GM12878 (cell line): Measurements from ENCODE around the gene PDE11A. TPM values are rescaled to one million over a fixed set of nuclear protein-coding genes. Genes with fewer than 3 reads are reported as not detected.

Source experiments
- ASH2L ChIP-seq: fragments of 300-600, 200-600 bp; sonication (generic); IDR thresholded peaks from 2 replicates; pipeline ENCODE4 v1.6.1; 2017; ENCODE audit warnings: low read depth, mild to moderate bottlenecking, borderline replicate concordance
- KLF5 ChIP-seq: fragments of 450-650 bp; IDR thresholded peaks from 2 replicates; pipeline ENCODE4 v1.6.1; 2014; ENCODE audit warnings: mild to moderate bottlenecking; ENCODE audit not compliant: partially characterized antibody
- NR2C2 ChIP-seq: IDR thresholded peaks from 2 replicates; pipeline ENCODE4 v1.6.1; 2011; ENCODE audit warnings: borderline replicate concordance, low read depth; ENCODE audit not compliant: control insufficient read depth, insufficient read length
- PAX5 ChIP-seq: IDR thresholded peaks from 2 replicates; pipeline ENCODE4 v1.6.1; 2011; ENCODE audit warnings: low read depth, low read length, borderline replicate concordance
- WRNIP1 ChIP-seq: IDR thresholded peaks from 2 replicates; pipeline ENCODE4 v1.6.1; 2011; ENCODE audit warnings: low read depth, low read length, improper control_type of control experiment, borderline replicate concordance
- polyA plus RNA-seq, 11 experiments: library from polyadenylated mRNA; depleted of rRNA in 4 of 11; unstranded in 6 of 11; stranded (reverse) in 5 of 11; fragments of >200 nt; fragmentation: Nextera tagmentation in 4 of 11; fragmentation: Illumina TruSeq in 1 of 11; extraction: Ambion mirVana in 4 of 11; extraction: Trizol in 1 of 11; gene quantifications; 1 replicate in 1 of 11; 2 replicates in 10 of 11; pipeline versions ENCODE4 v1.2.1 to v1.2.3, GENCODE V29; 2011 to 2016; ENCODE audit warnings: inconsistent platforms in 2 of 11, missing spikeins in 2 of 11, low read depth in 1 of 11
- total RNA-seq, 4 experiments: library from RNA; depleted of rRNA in 3 of 4; stranded (reverse); fragments of >200 nt in 3 of 4; fragmentation: Illumina TruSeq in 1 of 4; extraction: Trizol in 1 of 4; gene quantifications; 2 replicates each; pipeline versions ENCODE4 v1.2.1 to v1.2.3, GENCODE V29; 2013 to 2021
- TF ChIP-seq, protein P1 (sequence below), 3 experiments: IDR thresholded peaks in 2 of 3; conservative IDR thresholded peaks in 1 of 3; 2 replicates each; pipeline ENCODE4 v1.5.1; 2011; ENCODE audit warnings: low read depth in 3 of 3, low read length in 3 of 3, mild to moderate bottlenecking in 3 of 3, control low read depth in 2 of 3, moderate library complexity in 2 of 3, inconsistent platforms in 1 of 3, mixed read lengths in 1 of 3; ENCODE audit not compliant: control insufficient read depth in 2 of 3, insufficient read depth in 1 of 3; ENCODE audit errors: extremely low read depth in 1 of 3
- TF ChIP-seq, protein P2 (sequence below): IDR thresholded peaks from 2 replicates; pipeline ENCODE4 v1.6.1; 2012; ENCODE audit warnings: low read depth, low read length, improper control_type of control experiment
- TF ChIP-seq, protein P3 (sequence below): fragments of 450-650 bp; IDR thresholded peaks from 2 replicates; pipeline ENCODE4 v1.6.1; 2017; ENCODE audit warnings: mild to moderate bottlenecking, low read depth, inconsistent platforms; ENCODE audit not compliant: poor library complexity, severe bottlenecking
- TF ChIP-seq, protein P4 (sequence below): fragments of 450-650 bp; IDR thresholded peaks from 2 replicates; pipeline ENCODE4 v1.6.1; 2016; ENCODE audit warnings: mild to moderate bottlenecking, moderate library complexity, borderline replicate concordance

The PDE11A gene
- total and polyA plus RNA-seq, 10 of the 15 experiments (the other 5 are each of a cell fraction or from before 2014, with no cell fraction given) = 0.01 to 0.17 (median 0.06) TPM; not detected in 5

DNA sequence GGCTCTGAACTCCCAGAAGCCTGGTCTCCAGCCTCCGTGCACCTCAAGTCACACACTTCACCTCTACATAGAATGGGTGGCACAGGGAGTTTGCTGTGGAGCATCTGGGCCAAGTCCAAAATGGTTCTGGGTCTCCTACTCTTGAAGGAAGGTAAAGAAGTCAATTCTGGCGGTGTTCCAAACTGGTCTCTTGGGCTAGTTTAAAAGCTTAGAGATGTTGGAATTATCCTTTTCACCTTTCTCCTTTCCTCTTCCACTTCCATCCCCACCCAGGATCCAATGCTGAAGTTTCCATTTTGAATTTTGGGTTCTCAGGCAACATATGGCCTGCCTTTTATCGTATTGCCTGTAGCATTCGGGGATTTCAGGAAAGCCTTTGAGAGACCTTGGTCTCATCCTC, 325.2 kb downstream of the PDE11A start (continued):
- TF ChIP-seq, protein P1, sequence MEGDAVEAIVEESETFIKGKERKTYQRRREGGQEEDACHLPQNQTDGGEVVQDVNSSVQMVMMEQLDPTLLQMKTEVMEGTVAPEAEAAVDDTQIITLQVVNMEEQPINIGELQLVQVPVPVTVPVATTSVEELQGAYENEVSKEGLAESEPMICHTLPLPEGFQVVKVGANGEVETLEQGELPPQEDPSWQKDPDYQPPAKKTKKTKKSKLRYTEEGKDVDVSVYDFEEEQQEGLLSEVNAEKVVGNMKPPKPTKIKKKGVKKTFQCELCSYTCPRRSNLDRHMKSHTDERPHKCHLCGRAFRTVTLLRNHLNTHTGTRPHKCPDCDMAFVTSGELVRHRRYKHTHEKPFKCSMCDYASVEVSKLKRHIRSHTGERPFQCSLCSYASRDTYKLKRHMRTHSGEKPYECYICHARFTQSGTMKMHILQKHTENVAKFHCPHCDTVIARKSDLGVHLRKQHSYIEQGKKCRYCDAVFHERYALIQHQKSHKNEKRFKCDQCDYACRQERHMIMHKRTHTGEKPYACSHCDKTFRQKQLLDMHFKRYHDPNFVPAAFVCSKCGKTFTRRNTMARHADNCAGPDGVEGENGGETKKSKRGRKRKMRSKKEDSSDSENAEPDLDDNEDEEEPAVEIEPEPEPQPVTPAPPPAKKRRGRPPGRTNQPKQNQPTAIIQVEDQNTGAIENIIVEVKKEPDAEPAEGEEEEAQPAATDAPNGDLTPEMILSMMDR (IDR thresholded peaks at IDR 0.05 in 2 of 3, conservative IDR thresholded peaks at IDR 0.05 in 1 of 3; ENCODE audit: control insufficient read depth in 2 of 3, extremely low read depth in 1 of 3, insufficient read depth in 1 of 3, low read depth in 3 of 3, low read length in 3 of 3) = no peak
- TF ChIP-seq KLF5 (no peak), PAX5 (no peak), NR2C2 (no peak), ASH2L (no peak), WRNIP1 (no peak)
- TF ChIP-seq, protein P2, sequence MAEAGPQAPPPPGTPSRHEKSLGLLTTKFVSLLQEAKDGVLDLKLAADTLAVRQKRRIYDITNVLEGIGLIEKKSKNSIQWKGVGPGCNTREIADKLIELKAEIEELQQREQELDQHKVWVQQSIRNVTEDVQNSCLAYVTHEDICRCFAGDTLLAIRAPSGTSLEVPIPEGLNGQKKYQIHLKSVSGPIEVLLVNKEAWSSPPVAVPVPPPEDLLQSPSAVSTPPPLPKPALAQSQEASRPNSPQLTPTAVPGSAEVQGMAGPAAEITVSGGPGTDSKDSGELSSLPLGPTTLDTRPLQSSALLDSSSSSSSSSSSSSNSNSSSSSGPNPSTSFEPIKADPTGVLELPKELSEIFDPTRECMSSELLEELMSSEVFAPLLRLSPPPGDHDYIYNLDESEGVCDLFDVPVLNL = no peak
- TF ChIP-seq, protein P3, sequence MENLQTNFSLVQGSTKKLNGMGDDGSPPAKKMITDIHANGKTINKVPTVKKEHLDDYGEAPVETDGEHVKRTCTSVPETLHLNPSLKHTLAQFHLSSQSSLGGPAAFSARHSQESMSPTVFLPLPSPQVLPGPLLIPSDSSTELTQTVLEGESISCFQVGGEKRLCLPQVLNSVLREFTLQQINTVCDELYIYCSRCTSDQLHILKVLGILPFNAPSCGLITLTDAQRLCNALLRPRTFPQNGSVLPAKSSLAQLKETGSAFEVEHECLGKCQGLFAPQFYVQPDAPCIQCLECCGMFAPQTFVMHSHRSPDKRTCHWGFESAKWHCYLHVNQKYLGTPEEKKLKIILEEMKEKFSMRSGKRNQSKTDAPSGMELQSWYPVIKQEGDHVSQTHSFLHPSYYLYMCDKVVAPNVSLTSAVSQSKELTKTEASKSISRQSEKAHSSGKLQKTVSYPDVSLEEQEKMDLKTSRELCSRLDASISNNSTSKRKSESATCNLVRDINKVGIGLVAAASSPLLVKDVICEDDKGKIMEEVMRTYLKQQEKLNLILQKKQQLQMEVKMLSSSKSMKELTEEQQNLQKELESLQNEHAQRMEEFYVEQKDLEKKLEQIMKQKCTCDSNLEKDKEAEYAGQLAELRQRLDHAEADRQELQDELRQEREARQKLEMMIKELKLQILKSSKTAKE = no peak
- TF ChIP-seq, protein P4, sequence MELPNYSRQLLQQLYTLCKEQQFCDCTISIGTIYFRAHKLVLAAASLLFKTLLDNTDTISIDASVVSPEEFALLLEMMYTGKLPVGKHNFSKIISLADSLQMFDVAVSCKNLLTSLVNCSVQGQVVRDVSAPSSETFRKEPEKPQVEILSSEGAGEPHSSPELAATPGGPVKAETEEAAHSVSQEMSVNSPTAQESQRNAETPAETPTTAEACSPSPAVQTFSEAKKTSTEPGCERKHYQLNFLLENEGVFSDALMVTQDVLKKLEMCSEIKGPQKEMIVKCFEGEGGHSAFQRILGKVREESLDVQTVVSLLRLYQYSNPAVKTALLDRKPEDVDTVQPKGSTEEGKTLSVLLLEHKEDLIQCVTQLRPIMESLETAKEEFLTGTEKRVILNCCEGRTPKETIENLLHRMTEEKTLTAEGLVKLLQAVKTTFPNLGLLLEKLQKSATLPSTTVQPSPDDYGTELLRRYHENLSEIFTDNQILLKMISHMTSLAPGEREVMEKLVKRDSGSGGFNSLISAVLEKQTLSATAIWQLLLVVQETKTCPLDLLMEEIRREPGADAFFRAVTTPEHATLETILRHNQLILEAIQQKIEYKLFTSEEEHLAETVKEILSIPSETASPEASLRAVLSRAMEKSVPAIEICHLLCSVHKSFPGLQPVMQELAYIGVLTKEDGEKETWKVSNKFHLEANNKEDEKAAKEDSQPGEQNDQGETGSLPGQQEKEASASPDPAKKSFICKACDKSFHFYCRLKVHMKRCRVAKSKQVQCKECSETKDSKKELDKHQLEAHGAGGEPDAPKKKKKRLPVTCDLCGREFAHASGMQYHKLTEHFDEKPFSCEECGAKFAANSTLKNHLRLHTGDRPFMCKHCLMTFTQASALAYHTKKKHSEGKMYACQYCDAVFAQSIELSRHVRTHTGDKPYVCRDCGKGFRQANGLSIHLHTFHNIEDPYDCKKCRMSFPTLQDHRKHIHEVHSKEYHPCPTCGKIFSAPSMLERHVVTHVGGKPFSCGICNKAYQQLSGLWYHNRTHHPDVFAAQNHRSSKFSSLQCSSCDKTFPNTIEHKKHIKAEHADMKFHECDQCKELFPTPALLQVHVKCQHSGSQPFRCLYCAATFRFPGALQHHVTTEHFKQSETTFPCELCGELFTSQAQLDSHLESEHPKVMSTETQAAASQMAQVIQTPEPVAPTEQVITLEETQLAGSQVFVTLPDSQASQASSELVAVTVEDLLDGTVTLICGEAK = no peak
